ENCODE data around the gene CD320.
"Not testable (repeated sequence)": the region's sequence is repeated elsewhere in the genome, so short reads cannot be mapped to it uniquely, and the experiment has no call there.

CD320 gene

DNA sequence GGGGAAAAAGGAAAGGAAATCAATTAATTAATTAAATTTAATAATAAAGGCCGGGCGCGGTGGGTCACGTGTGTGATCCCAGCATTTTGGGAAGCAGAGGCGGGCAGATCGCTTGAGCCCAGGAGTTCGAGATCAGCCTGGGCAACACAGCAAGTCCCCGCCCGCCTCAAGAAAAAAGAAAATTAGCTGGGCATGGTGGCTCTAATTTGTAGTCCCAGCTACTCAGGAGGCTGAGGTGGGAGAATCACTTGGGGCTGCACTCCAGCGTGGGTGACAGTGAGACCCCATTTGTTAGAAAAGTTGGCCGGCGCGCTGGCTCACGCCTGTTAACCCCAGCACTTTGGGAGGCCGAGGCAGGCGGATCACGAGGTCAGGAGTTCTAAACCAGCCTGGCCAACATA, 733 bp upstream of the CD320 start:
- DNase-seq (ENCODE audit: low read depth in 2 of 2), result no peak

DNA sequence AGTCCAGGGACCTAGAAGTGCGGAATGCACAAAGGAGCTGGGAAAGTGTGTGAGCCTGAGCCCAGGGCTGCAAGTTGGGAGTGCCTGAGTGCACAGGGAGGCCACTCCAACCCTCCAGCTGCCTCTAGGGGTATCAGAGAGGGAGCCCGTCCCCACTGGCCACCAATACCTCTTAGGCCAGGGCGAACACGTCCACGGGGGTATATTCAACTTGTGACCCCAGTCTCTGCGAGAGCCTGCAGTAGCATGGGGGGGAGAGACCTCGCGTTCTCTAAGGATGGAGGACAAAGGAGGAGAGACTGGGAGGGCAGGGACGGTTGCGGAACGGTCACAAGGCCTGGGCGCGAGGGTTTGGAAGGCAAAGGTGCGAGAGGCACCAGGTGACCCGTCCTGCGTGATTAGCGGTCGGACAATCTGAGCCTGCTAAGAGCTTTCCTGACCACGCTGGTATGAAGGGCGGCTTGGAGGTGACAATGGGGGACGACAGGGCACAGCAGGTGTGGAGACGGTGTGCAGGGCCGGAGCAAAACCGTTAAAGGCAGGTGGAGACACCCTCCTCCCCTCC, 676 bp downstream of the CD320 start:
- no peak for DNase-seq (ENCODE audit: low read depth in 2 of 2)

DNA sequence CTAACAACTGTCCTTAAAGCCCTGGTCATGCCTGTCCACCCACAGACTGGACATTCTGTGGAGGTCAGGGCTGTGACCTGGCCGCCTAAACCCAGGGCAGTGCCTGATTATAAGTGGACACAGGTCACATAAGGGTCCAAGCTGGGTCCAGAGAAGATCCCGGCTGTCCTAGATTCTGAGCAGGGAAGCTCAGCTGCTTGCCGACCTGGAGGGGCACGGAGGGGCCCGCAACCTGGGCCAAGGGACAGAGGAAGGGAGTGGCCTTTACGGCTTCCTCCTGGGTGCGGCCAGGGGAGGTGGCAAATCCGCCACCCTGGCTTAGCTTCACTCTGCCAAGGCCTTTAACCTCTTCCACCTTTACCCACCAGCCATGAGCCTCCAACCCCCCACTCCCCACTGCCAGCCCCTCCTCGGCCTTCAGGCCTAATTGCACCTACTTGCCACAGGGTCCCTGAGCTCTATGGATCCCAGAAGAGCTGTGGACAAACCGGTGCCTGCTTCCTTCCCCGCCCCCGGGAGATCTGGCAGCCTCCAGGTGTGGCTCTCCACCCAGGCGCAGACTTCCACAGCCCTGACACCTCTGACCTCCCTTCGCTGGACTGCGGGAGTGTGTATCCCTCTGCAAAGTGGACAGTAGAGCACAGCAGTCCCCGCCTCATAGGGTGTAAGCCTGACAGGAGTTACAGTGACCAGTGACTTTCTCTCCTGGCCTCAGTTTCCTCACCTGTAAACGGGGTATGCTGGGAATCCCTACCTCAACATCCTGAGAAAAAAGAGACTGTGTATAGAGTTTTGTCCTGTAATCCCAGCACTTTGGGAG, 1.7 kb downstream of the CD320 start:
- no peak for DNase-seq (ENCODE audit: low read depth in 2 of 2)

- DNase-seq (ENCODE audit: low read depth in 2 of 2), result no peak
These were observed 2.4 kb downstream of the CD320 start for GRCh38 chr19:8305798-8306197.

DNA sequence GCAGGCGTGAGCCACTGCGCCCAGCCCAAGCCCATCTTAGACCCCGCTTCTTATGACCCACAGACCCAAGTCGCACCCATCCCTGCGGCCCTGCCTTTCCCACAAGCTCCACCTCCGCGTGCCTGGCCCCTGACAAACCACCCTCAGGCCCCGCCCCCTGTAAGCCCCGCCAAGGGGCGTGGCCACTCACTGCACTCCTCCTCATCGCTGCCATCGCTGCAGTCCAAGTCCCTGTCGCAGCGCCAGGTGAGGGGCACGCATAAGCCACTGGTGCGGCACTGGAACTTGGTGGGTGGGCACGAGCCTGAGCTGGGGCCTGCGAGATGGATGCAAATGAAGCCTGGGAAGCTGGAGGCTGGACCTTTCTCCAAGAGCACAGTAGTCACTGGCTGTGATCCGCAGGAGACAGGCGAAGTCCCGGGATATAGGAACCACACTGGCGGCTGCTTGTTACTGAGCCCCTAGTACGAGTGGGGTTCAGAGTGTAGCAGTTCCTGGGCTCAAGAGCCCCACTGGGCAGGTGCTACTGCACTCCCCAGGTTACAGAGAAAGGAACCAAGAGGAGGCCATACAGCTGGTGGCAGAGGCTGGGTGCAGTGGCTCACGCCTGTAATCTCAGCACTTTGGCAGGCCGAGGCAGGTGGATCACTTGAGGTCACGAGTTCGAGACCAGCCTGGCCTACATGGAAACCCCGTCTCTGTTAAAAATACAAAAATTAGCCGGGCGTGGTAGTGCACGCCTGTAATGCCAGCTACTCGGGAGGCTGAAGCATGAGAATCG, 3.1 kb downstream of the CD320 start:
- no peak for DNase-seq (ENCODE audit: low read depth in 2 of 2)

DNA sequence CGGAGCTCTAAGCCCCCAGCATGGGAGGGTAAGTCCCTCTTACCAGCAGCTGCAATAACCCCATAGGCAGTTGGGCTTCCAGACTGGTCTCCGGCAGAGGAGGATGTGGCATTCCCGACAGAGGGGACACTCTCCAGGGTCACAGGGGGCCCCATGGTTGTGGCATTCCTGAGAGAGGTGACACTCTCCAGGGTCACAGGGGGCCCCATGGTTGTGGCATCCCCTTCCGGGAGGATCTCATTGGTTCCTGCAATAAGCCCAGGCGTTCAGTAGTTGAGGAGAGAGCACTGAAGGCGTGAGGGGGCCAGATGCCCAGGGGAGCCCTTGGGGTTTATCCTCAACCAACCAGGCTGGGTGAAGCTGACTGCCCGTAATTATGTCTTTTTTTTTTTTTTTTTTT, 5.4 kb downstream of the CD320 start:
- no peak for DNase-seq (ENCODE audit: low read depth in 2 of 2)

DNA sequence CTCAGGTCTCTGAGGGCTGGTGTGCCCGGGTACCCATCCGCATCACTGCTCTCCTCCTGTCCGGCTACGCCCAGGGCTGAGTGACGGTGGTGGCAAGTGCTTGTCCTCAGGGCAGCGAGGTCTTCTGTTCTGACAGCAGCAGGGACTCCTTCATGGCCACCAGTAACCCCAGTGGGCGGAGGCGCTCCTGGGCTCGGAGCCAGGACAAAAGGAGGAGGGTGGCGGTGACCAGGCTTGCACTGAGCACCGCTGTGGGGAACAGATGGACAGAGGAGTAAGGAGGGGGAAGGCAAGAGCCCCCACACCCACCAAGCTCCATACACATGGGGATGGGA, 5.8 kb downstream of the CD320 start:
- DNase-seq (ENCODE audit: low read depth in 2 of 2), result no peak

GRCh38 chr19:8291337-8291736, 16.8 kb downstream of the CD320 start:
- not testable (repeated sequence) for DNase-seq (ENCODE audit: low read depth in 2 of 2)

DNA sequence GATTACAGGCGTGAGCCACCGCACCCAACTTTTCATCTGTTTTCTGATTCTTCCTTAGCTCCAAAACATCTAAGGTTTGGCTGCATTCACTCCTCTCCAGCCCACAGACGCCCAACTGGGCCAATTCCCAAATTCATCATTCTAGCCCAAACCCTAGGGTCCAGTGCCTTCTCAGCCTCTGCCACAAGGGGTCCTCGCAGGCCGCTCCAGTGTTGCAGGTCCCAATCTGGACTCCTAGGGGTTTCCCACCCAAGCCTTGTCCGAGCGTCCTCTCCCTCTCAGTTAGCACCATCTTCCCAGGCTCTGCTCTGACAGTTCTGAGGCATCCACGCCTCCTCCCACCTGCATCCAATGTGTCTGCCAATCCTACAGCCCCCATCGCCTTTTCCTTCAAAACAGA, 31.6 kb downstream of the CD320 start:
- not testable (repeated sequence) for DNase-seq (ENCODE audit: low read depth in 2 of 2)

DNA sequence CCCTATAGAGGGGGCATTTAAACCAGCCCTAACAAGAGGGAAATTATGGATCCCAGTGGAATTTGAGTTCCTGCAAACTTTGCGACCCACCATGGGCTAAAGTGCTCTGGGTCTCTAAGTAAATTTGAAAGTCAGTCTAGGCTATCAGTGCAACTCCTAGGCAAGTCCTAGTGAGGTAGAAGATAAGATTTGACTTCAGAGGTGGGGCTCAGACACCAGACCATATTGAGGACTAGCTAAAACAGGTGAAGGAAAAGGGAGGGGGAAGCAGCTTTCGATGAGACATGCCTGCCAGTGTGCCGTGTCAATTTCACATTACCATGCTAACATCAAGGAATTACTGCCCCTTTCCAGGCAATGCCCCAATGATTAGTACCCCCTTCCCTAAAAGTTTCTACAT, 38.4 kb downstream of the CD320 start:
- no peak for DNase-seq (ENCODE audit: low read depth in 2 of 2)

DNA sequence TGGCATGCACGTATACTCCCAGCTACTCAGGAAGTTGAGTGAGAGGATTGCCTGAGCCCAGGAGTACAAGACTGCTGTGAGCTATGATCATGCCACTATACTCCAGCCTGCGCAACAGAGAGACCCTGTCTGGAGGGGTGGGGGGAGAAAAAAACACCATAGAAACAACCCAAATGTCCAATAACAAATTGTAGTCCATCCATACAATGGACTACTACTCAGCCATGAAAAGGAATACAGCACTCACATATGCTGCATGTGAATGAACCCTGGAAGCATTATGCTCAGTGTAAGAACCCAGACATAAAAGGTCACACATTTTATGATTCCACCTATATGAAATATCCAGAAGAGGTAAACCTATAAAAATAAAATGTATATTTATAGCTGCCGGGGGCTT, 42.3 kb downstream of the CD320 start:
- DNase-seq (ENCODE audit: low read depth in 2 of 2), result no peak

- DNase-seq (ENCODE audit: low read depth in 2 of 2), result not testable (repeated sequence)
These were observed 43.9 kb downstream of the CD320 start for GRCh38 chr19:8264248-8264647.

DNA sequence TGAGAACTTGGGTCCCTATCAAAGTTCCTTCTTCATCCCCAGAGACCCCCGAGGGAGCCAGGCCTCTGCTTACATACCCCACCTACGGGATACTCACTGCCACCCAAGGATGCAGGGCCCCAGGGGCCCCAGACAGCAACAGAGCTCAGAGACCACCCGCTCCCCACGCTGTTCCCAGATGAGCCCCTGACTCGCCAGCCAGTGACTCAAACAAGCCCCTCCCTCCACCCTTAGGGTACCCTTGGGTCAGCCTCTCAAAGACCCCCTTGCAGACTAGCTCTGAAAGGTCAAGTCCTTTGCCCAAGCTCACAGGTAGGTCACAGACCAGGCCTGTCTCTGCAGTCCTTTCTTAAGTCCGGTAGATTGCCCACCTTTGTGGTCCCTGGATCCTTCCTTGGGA, 45.7 kb downstream of the CD320 start:
- no peak for DNase-seq (ENCODE audit: low read depth in 2 of 2)

GRCh38 chr19:8261881-8262280, 46.3 kb downstream of the CD320 start:
- no peak for DNase-seq (ENCODE audit: low read depth in 2 of 2)

DNA sequence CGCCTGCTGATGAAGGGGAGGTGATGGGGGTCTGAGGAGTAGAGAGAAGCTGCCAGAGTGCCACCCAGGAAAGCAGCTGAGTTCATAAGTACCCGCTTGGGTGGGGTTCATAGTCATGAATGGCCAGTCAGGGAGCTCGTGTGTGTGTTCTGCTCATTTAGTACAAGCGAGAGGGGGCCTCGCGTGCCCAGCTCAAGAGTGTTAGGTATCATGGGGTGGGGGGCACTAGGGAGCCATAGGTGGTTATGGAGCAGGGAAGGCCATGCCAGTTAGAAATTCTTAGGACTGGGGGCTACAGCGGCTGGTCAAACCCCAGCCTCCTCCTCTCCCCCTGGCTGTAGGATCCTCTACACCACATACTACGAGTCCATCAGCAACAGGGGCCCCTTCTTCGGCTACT, 46.8 kb downstream of the CD320 start:
- DNase-seq (ENCODE audit: low read depth in 2 of 2), result no peak

GRCh38 chr19:8259922-8260247, 48.3 kb downstream of the CD320 start:
- DNase-seq (ENCODE audit: low read depth in 2 of 2), result no peak

DNA sequence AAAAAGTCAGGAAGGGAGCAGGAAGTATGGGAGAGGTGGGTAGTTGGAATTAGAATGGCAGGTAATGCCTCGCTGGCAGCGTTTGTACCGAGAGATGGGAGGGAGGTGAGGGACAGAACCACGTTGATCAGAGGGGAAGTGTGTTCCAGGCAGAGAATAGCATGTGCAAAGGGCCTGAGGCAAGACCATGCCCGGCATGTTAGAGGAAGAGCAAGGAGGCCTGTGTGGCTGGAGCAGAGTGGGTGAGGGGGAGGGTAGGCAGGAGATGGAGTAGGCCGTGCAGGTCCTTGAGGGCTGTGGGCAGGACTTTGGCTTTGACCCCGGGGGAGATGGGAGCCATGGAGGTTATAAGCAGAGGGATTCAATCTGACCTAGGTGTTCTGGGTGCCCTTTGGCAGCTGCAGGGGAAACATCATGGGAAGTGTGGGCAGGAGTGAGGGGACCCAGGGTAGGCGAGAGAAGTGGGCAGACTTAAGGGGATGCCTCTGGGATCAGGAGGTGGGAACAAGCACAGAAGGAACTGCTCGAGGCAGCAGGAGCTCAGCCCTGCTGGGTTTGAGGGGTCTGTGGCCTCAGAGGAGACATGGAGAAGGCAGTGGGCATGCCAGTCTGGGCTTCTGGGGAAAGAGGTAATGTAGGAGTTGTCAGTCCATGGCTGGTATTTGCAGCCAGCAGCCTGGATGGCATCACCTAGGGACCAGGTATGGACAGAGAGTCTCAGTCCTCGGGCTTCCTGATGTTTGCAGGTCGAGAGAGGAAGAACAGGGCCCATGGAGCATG, 48.8 kb downstream of the CD320 start:
- no peak for DNase-seq (ENCODE audit: low read depth in 2 of 2)

DNA sequence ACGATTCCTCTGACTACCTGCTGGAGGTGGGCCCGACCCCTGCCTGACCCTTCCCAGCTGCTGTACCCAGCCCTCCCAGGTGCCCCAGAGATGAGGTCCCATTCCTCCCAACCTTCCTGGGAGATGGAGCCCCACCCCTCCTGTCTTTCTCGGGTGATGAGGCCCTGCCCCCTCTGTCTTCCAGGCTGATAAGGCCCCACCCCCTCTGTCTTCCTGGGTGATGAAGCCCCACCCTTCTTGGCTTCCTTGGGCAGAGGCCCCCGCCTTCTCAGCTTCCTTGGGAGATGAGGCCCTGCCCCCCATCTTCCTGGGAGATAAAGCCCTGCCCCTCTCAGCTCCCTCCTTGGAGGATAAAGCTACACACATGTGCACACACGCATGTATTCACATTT, 51.1 kb downstream of the CD320 start:
- DNase-seq (ENCODE audit: low read depth in 2 of 2), result no peak

GRCh38 chr19:8256276-8257051, 51.7 kb downstream of the CD320 start:
- no peak for DNase-seq (ENCODE audit: low read depth in 2 of 2)

DNA sequence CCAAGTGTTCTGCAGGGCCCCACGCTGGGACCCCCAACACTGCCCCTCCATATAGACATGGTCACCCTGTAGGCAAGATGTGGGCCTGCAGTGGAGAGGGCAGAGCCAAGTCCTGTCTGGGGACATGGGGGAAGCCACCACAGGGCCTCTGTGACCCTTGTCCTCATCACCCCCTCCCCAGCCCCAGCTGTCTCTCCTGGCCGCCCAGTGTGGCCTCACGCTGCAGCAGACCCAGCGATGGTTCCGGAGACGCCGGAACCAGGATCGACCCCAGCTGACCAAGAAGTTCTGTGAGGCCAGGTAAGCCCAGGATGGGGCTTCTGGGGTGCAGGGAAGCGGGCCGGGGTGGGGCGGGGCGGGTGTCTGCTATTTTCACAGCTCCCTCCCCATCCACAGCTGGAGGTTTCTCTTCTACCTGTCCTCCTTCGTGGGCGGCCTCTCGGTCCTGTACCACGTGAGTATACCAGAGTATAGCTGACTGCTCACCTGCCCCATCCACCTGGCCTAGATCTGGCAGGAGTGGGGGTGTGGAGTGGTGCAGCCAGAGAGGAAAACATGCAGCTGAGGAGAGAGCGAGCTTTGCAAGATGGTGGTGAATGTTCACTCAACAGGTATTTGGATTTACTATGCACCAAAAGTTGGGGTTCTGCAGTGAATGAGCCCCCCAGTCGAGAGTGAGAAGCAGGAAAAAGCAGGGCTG, 52.6 kb downstream of the CD320 start:
- DNase-seq (ENCODE audit: low read depth in 2 of 2), result no peak
